Fibroblast of peridontal ligament (primary cell): ENCODE results near the gene PITPNM3.
"Not testable (repeated sequence)": the region's sequence is repeated elsewhere in the genome, so short reads cannot be mapped to it uniquely, and the experiment has no call there.

Experiments
- DNase-seq: peaks from one replicate; pipeline ENCODE4 v3.0.0-alpha.2; 2010; ENCODE audit errors: extremely low read depth

The PITPNM3 gene

GRCh38 chr17:6501359-6501758 is 55.0 kb downstream of the PITPNM3 start:
- no peak for DNase-seq

- no peak for DNase-seq
Observed at GRCh38 chr17:6498901-6499540, 57.3 kb downstream of the PITPNM3 start.

DNA sequence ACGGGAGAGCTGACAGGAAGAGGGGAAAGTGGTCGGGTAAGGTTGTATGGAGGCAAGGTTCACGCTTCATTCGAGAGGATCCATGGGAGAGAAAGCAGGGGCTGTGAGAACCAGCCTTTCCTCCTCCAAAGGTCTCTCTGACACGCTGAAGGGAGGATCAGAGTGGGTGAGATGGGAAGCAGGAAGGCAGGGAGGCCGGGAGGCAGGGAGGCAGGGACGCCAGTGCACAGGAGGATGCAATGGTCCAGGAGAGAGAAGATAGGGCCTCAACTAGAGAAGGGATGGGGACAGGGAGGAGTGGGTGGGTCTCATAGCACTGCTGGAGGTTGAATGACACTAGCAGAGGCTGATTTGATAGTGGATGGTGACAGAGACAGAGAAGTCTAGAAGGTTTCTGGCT is 58.0 kb downstream of the PITPNM3 start:
- DNase-seq = no peak

DNA sequence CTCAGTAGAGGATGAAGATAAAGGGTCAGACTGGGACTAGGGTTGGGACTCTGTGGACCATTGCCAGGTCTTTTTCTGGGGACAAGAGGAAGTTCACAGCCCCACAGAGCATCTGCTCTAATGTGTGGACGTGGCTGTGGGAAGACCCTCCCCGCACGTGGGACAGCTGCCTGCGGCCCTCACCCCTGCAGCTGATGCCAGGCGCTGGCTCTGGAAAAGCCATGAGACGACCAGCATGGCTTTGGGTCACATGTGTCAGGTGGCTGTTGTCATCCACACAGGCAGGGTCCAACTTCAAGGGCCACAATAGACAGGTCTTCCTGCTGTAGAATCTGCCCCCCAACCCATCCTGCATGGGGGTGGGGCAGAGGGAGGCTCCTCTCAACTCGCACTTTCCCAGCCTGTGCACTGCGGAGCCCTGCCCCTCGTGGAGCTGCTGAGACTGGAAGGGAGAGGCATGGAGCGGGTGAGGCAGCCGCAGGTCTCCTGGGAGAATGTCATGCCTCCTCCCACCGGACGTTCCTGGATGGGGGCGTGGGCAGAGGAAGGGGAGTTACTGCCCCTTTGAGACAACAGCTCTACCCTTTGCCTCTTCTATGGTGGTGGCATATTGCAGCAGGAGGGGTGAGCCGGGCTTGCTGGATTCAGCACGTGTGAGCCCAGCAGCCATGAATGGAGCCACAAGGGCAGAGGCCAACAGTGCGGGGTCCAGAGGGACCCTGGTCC is 58.7 kb downstream of the PITPNM3 start:
- no peak for DNase-seq

DNA sequence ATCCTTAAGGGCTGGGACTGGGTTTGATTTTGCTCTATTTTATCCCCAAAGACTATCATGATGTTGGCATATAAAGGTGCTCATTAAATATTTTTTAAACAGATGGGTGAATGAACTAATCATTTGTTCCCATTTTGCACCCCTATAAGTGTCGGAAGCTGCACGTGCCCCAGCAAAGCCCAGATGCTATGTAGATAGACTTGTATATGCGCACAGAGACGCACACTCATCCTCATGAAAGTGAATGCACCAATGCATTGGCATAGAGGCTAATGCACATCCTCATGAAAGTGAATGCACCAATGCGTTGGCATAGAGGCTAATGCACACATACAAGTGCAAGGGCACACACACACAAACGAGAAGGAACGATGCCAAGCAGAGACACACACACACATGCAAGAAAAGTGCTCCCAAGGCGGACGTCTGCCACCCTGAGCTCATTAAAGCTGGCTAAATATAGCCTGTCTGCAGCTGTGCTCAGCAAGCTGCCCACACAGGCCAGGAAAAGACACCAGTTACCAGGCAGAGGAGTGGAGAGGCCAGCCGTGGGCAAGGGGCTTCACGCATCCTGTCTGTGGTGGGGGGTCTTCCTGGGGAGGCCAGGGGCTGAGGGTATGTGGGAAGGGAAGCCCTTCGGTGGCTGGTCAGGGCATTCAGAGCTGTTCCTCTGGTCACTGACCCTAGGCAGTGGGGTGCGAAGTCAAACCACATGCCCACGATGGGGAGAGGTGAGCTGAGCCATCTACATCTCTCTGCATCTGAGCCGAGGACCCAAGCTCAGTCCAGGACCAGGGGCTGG is 59.5 kb downstream of the PITPNM3 start:
- DNase-seq = no peak

DNA sequence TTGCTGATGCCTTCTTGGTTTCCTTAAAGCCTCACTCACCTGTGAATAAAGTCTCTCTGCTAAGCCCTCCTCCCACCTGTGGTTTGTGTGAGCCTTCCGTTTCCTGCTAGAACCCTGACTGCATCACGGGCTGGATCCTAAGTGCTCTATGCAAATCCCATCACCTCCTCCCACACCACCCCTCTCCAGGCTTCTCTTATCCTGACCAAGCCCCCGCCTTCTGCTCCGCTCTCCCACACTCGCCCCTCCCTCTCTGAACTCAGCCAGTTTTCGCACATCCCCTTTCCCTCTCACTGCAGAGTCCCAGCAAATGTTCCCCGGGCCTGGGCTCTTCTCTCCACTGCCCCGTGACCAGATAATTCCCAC is 60.3 kb downstream of the PITPNM3 start:
- no peak for DNase-seq

- DNase-seq = no peak
Observed at GRCh38 chr17:6495450-6496115, 60.8 kb downstream of the PITPNM3 start.

GRCh38 chr17:6494239-6494941 is 62.0 kb downstream of the PITPNM3 start:
- DNase-seq = no peak

- no peak for DNase-seq
Observed at GRCh38 chr17:6492892-6493674, 63.3 kb downstream of the PITPNM3 start.

- no peak for DNase-seq
Observed at GRCh38 chr17:6491071-6491700, 65.2 kb downstream of the PITPNM3 start.

- DNase-seq = no peak
Observed at GRCh38 chr17:6489016-6489550, 67.3 kb downstream of the PITPNM3 start.

DNA sequence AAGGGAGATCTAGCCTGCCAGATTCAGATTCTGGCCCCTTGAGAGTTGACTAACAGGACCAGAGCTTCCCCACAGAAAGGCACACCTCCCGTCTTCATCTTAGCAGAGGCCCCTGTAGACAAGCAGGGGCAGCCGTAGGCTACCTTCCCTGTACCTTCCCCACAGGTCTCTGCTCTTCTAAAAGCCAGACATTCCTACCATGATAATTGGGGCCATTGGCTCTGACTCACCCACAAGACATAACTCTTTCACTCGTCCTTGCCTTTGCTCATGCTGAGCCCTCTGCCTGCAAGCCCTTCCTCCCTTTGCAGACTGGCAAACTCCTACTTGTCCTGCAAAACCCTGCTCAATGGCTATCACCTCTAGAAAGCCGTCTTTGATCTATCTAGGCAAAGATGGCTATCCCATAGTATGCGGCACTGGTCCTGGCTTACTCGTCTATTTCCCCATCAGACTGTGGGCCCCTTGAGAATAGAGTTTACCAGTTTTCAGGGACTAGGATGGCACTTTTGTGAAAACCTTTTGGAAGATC is 68.3 kb downstream of the PITPNM3 start:
- no peak for DNase-seq

DNA sequence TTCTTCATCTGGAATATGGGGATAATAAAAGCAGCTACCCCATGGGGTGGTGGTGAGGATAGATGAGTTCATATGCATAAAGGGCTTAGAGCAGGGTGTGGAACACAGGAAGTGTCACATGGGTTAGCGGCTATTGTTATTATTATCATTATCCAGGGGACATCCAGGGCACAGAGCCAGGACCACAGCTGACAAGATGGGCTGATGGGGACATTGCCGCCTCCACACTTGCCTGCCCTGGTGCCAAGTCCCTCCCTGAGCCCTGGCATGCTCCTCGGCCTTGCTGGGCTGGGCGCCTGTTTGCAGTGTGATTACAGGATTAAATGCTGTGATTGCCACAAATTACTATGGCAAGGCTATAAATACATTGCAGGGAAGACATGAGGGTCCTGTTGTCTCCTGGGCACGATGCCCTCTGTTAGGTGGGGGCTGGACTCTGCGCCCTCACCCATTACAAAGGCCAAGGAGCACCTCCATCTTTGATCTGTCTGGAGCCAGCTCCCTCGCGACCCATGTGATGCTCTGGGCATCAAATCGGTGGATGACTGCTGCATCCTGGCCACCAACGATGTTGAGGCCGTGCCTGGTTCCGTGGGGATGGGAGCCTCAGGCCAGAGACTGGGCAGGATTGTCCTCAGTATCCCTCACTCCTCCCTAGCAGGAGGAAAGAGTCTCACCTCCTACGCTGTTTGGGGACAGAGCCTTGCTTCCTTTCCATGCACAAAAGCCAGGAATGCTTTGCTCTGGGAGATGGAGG is 68.9 kb downstream of the PITPNM3 start:
- no peak for DNase-seq

DNA sequence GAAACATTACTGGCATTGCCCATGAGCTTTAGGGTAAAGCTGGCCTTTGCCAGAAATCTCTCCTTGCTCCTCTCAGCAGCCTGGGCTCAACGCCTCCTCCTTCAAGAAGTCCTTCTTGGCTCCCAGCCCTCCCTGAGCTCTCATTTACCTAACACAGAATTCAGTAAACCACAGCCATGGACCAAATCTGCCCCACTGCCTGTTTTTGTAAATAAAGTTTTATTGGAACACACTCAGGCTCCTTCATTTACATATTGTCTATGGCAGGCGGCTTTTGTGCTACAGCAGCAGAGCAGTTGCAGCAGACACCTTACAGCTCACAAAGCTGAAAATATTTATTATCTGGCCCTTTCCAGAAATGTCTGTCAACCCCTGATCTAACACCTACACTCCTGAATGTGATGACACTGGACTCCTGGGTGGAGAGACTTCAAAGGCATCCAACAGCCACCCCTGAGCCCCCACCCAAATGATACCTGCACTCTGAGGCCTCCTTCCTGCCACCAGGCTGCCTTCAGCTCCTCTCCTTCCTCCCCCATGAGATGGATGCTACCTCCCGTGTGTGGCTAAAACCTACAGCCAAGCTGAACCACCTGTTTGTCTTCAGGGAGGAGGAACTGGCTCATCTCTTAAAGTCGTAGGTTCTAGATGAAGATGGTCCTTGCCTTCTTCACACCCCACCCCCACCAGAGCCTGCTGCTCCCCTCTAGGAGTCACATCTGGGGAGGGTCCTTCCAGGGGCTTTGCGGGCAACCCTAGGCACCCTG is 70.5 kb downstream of the PITPNM3 start:
- no peak for DNase-seq

GRCh38 chr17:6483507-6483906 is 72.8 kb downstream of the PITPNM3 start:
- no peak for DNase-seq

DNA sequence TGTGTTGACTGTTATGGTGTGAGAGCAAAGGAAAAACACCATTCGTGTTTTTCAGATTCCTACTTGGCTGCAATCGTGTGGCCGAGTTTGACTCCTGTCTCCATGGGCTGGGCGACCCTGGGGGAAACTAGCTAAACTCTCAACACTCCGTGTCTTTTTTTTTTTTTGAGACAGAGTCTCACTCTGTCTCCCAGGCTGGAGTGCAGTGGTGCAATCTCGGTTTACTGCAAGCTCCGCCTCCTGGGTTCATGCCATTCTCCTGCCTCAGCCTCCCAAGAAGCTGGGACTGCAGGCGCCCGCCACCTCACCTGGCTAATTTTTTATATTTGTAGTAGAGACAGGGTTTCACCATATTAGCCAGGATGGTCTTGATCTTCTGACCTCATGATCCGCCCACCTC is 73.6 kb downstream of the PITPNM3 start:
- not testable (repeated sequence) for DNase-seq

DNA sequence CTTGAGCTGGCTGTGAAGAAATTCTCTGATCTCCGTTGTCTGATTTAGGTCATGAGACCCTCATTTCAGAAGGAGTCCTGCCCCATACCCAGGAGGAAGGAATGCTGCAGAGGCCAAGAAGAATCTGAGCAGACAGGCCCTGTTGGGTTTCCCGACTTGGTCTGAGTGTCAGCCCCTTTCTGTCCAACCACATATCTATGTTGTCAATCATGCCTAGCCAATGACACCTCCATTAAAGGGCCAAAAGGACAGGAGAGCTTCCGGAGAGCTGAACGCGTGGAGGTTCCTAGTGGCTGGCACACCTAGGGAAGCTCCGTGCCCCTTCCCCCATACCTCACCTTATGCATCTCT is 74.3 kb downstream of the PITPNM3 start:
- no peak for DNase-seq

DNA sequence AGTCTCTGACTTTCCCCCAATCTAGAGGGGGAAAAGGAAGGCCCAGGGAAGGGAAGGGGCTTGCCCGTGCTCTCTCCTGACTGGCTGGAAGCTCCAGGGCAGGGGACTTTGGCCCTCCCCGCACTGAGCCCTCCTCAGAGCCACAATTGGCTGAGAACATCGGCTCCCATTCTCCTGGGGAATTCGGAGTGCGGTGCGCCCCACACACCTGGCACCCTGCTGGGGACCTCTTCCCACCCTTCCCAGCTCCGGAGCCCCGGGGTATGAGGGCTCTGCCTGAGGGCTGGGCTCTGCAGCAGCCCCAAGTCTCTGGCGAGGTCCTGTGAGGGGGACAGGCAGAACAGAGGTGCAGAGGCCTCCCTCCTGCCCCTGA is 76.1 kb downstream of the PITPNM3 start:
- no peak for DNase-seq
